Measurements from ENCODE around the gene BCL2L1.

Gene BCL2L1

GRCh38 chr20:31759836-31760518, 37.3 kb upstream of the BCL2L1 start:
- CTCF ChIA-PET: interaction anchor here (1.2 to 4.9 kb wide), 2 partner anchors 12 to 36 kb away, joined by 7 to 32 read pairs; no protein-coding TSS in a partner anchor
- no peak for DNase-seq (ENCODE audit: extremely low spot score)
- POLR2A ChIA-PET: no interaction called here
- TF ChIP-seq CTCF (IDR thresholded peaks at IDR 0.05; ENCODE audit: control extremely low read depth, extremely low read depth, low read depth, missing control alignments): no peak

GRCh38 chr20:31758991-31759390, 36.3 kb upstream of the BCL2L1 start:
- TF ChIP-seq CTCF (IDR thresholded peaks at IDR 0.05; ENCODE audit: control extremely low read depth, extremely low read depth, low read depth, missing control alignments): no peak
- ChIA-PET CTCF (interaction anchor here (4.9 kb wide), 1 partner anchor 11 kb away, joined by 32 read pairs; no protein-coding TSS in a partner anchor), POLR2A (no interaction called here)
- DNase-seq (ENCODE audit: extremely low spot score): no peak

- DNase-seq (ENCODE audit: extremely low spot score): no peak
- CTCF ChIA-PET: interaction anchor here (4.9 kb wide), 1 partner anchor 11 kb away, joined by 32 read pairs; no protein-coding TSS in a partner anchor
- TF ChIP-seq CTCF (IDR thresholded peaks at IDR 0.05; ENCODE audit: control extremely low read depth, extremely low read depth, low read depth, missing control alignments): no peak
- POLR2A ChIA-PET: no interaction called here
These were observed 35.9 kb upstream of the BCL2L1 start for GRCh38 chr20:31758521-31758920.

- no peak for TF ChIP-seq CTCF (IDR thresholded peaks at IDR 0.05; ENCODE audit: control extremely low read depth, extremely low read depth, low read depth, missing control alignments)
- CTCF ChIA-PET: interaction anchor here (4.9 kb wide), 1 partner anchor 9 kb away, joined by 32 read pairs; no protein-coding TSS in a partner anchor
- POLR2A ChIA-PET: no interaction called here
- no peak for DNase-seq (ENCODE audit: extremely low spot score)
These were observed 34.6 kb upstream of the BCL2L1 start for GRCh38 chr20:31757254-31757653.

GRCh38 chr20:31751126-31751525, 28.5 kb upstream of the BCL2L1 start:
- CTCF ChIA-PET: interaction anchor here (1.0 to 6.2 kb wide), 4 partner anchors 8 to 117 kb away, joined by 3 to 32 read pairs (median 19); no protein-coding TSS in a partner anchor
- POLR2A ChIA-PET: no interaction called here
- no peak for DNase-seq (ENCODE audit: extremely low spot score)
- TF ChIP-seq CTCF (IDR thresholded peaks at IDR 0.05; ENCODE audit: control extremely low read depth, extremely low read depth, low read depth, missing control alignments): no peak

GRCh38 chr20:31749223-31749622, 26.6 kb upstream of the BCL2L1 start:
- ChIA-PET CTCF (interaction anchor here (1.0 to 6.2 kb wide), 6 partner anchors 10 to 282 kb away, joined by 3 to 32 read pairs (median 4); no protein-coding TSS in a partner anchor), POLR2A (no interaction called here)
- no peak for TF ChIP-seq CTCF (IDR thresholded peaks at IDR 0.05; ENCODE audit: control extremely low read depth, extremely low read depth, low read depth, missing control alignments)
- no peak for DNase-seq (ENCODE audit: extremely low spot score)
